Kidney epithelial cell (primary cell): ENCODE data around the gene IL1RAPL1. TPM values are rescaled to one million over a fixed set of nuclear protein-coding genes. Genes with fewer than 3 reads are reported as not detected.

Source experiments
- DNase-seq: peaks from one replicate; pipeline ENCODE4 v3.0.0-alpha.2; 2010; ENCODE audit warnings: low read depth
- H3K27me3 ChIP-seq: 2 replicates; pipeline ENCODE4 v1.6.0; 2011; ENCODE audit warnings: low read length; ENCODE audit not compliant: control insufficient read depth, insufficient read depth
- H3K36me3 ChIP-seq: 2 replicates; pipeline ENCODE4 v1.5.1; 2011; ENCODE audit warnings: low read length; ENCODE audit not compliant: control insufficient read depth, insufficient read depth
- H3K4me3 ChIP-seq: 2 replicates; pipeline ENCODE4 v1.5.1; 2011; ENCODE audit warnings: low read depth, mild to moderate bottlenecking, control low read depth, low read length
- CTCF ChIP-seq: IDR thresholded peaks from 2 replicates; pipeline ENCODE4 v1.5.1; 2011; ENCODE audit warnings: mild to moderate bottlenecking, moderate library complexity, low read length, control low read depth, inconsistent platforms; ENCODE audit not compliant: insufficient read depth, poor library complexity, severe bottlenecking
- total RNA-seq: library from RNA; depleted of rRNA; stranded (reverse); fragments of >200 nt; gene quantifications from 2 replicates; pipeline ENCODE4 v1.2.3, GENCODE V29; 2015

Gene IL1RAPL1
- total RNA-seq, 1 donor from 2014 or later: not detected

- TF ChIP-seq CTCF: no peak
Measured at GRCh38 chrX:30005813-30006212, 1418.6 kb downstream of the IL1RAPL1 start.

More at GRCh38 chrX:30005813-30006212, 1418.6 kb downstream of the IL1RAPL1 start:
- H3K36me3 ChIP-seq: no peaks in the 10 kb centered on the region
- DNase-seq: no peak
- H3K27me3 ChIP-seq: no peaks in the 10 kb centered on the region
- no peak overlapping the region for H3K4me3 ChIP-seq
